Astrocyte of the hippocampus (primary cell): ENCODE data around the gene DGKQ.
"Not testable (repeated sequence)": the region's sequence is repeated elsewhere in the genome, so short reads cannot be mapped to it uniquely, and the experiment has no call there.

ENCODE experiments used
- DNase-seq: peaks from one replicate; pipeline ENCODE4 v3.0.0; 2011; ENCODE audit warnings: low read depth, low spot score

Gene DGKQ

DNA sequence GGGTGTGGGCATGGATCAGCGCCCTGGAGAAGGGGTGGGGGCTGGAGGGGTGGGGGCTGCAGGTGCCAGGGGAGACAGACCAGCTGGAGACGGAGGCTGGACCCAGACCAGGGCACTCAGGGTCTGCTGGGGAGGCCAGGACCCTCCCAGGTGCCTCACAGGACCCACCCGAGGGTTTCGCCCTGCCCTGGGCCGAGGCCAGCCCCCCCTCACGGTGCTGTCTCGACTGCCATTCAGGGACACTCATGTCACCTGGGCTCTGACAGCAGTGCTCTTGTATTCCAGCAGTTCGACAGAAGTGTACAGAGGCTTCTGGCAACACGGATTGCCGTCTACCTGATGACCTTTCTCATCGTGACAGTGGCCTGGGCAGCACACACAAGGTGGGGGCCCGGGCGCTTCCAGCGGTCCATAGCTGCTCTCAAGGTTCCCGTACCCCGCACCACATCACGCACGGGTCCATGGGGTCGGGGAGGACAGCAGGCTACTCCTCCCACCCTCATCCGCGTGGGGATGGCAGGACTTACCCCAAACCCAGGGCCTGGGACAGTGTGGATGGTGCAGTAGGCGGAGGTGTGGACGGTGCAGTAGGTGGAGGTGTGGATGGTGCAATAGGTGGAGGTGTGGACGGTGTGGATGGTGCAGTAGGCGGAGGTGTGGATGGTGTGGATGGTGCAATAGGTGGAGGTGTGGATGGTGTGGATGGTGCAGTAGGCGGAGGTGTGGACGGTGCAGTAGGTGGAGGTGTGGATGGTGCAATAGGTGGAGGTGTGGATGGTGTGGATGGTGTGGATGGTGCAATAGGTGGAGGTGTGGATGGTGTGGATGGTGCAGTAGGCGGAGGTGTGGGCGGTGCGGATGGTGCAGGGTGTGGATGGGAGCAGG lies 23.0 kb downstream of the DGKQ start:
- no peak for DNase-seq

GRCh38 chr4:949656-950055 lies 23.7 kb downstream of the DGKQ start:
- DNase-seq = no peak

DNA sequence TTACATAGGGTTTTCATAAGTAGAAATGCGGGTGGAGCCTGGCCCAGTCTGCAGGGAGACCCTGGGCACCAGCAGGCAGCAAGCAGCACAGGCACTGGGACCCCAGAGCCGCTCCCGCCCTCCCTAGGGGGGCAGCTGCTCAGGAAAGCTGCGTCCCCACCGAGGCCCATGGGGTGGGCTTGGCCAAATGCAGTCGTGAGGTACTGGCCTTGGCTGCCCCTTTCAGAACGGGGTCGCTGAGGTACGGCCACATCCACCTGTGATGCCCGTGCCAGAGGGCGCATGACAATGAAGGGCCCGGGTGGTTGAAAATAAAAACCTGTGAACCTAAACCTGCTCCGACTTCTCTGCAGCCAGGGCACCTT lies 24.5 kb downstream of the DGKQ start:
- DNase-seq = no peak

DNA sequence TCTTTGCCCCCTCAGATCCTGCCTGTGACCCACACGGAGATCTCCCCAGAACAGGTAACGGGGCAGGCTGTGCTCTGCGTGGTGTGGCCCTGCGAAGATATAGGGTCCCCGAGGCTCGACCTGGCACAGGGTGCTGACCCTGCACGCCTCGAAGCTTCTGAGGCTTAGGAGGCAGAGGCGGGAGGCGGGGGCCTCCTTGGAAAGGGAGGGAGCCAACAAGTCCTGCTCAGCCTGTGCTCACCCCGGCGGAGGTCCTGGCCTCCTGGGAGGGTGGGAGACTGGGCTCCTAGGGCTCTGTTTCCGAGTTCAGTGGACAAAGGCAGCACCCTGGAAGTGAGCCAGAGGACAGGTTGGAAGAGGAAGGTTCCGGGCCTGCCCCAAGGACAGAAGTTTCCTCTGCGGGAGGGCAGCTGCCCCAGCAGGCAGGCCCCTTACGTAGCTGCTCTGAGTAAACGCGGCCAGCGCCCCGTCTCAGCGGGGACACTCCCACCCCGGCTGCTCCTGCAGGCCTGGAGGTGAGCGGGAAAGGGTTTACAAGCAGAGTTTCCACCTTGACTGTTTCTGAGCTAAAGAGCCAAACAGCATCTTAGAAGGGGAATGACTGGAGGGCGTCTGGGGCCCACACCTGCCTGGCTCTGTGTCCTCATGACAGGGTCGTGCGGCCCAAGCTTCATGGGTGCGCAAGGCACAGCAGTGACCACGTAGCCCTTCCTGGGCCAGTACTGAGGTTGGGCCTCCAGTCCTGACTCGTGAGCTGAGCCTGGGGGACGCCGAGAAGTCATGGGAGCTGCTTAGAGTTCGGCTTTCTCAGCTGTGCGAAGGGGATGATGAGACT lies 25.1 kb downstream of the DGKQ start:
- no peak for DNase-seq

DNA sequence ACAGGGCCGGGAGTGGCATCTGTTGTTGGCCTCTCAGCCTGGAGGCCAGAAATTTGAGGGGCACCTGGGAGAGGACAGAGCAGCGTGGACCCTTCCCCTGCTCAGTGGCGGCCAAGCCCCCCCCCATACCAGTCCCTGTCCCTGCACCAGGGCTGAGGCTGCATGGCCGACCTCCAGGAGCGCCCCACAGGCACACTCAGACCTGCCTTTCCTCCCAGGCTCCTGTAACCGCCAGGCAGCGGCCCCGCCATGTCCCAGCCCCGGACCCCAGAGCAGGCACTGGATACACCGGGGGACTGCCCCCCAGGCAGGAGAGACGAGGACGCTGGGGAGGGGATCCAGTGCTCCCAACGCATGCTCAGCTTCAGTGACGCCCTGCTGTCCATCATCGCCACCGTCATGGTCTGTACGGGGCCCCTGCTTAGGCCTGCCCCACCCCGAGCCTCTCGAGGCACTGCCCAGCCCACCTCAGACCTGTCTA lies 25.8 kb downstream of the DGKQ start:
- DNase-seq = no peak

DNA sequence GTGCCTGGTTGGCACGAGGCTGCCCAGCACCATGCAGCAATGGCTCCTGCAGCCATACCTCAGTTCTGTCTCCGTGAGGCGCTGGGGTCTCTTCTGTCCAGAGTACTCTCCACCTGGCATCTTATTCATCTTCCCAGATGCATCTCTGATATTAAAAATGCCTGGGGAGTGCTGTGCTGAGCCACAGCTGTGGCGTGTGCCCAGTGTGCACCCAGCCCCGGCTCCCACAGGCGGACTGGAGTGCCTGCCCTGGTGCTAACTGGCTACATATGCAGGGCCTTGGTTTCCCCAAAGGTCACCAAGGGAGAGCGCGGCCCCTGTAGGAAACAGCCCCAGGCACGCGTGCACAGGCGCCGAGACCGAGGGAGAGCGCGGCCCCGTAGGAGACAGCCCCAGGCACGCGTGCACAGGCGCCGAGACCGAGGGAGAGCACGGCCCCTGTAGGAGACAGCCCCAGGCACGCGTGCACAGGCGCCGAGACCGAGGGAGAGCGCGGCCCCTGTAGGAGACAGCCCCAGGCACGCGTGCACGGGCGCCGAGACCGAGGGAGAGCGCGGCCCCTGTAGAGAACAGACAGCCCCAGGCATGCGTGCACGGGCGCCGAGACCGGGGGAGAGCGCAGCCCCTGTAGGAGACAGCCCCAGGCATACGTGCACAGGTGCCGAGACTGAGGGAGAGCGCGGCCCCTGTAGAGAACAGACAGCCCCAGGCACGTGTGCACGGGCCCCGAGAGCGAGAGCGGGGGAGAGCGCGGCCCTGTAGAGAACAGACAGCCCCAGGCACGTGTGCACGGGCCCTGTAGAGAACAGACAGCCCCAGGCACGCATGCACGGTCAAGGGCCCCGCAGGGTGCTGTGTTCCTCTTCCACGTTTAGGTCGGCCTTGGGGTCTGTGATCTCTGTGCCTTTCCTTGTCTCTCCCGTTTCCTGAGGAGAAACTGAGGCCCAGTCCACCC lies 26.6 kb downstream of the DGKQ start:
- DNase-seq = no peak

DNA sequence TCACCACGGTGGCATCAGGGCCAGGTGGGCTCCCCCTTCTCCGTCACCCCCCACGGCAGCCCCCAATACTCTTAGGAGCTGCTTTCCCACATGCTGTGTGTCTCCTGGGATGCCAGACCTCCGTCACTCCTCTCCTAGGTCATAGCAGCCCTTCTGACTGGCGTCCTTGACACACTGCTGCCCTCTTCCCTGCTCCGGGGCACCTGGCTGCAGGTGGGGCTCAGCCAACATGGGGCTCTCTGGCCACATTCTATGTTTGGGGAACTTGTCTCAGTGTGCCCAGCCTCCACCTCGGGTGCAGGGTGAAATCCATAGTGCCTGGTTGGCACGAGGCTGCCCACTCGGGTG lies 27.3 kb downstream of the DGKQ start:
- no peak for DNase-seq

DNA sequence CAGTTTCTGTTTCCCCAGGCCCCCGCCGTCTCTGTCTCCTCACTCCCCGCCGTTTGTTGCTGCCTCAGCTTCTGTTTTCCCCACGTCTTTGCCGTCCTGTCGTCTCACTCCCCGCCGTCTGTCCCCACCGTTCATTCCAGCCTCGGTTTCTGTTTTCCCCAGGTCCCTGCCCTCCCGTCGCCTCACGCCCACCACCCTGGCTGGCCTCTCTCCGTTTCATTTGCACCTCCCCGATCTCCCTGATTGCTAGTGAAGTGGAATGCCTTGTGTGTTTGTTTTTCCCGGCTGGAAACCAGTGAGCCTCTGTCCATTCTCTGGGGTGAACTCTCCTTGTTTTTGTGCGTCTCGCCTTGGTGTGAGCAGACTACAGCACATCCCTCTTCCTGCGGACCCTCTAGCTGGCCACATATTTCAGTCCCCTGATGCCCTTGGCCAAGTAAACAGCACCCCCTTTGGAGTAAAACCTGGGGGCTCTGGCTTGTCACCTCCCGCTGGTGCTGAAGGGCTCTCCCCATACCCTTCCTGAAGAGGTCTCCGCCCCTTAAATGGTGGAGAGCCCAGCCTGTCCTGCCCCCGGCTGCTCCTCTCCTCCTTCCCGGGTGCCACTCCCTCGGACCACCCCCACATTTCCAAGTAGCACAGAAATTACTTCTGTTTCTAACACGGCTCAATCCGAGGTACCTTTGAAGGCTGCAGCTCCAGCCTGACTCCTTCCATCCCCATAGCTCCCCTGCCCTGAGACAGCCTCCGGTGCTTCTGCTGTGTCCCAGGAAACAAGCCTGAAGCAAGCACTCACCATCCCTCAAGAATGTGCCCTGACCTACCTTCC lies 27.9 kb downstream of the DGKQ start:
- peak; percentile 46 for DNase-seq

DNA sequence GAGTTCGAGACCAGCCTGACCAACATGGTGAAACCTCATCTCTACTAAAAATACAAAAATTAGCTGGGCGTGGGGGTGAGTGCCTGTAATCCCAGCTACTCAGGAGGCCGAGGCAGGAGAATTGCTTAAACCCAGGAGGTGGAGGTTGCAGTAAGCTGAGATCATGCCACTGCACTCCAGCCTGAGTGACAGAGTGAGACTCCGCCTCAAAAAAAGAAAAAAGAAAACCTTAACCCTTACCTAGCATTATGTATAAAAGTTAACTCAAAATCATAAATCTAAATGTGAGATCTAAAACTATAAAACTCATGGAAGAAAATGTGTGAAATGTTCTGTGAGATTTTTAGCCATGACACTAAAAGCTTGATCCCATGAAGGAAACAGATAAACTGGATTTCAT lies 33.9 kb downstream of the DGKQ start:
- DNase-seq = not testable (repeated sequence)

DNA sequence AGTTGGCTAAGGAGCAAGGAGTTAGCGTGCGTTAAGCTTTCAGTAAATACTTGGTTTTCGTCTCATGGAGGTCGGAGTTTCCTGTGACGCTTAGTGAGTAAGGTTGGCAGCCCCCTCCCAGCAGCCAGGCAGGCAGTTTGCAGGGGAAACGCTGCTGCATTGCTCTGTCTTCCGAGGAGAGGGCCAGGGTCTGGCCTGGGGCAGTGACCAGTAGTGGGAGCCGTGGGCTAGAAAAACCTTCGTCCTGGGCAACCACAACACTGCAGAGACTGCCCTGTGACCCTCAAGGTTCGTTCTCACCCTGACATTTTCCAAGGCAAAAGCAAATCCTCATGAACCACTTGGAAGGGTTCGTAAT lies 40.7 kb downstream of the DGKQ start:
- DNase-seq = no peak

DNA sequence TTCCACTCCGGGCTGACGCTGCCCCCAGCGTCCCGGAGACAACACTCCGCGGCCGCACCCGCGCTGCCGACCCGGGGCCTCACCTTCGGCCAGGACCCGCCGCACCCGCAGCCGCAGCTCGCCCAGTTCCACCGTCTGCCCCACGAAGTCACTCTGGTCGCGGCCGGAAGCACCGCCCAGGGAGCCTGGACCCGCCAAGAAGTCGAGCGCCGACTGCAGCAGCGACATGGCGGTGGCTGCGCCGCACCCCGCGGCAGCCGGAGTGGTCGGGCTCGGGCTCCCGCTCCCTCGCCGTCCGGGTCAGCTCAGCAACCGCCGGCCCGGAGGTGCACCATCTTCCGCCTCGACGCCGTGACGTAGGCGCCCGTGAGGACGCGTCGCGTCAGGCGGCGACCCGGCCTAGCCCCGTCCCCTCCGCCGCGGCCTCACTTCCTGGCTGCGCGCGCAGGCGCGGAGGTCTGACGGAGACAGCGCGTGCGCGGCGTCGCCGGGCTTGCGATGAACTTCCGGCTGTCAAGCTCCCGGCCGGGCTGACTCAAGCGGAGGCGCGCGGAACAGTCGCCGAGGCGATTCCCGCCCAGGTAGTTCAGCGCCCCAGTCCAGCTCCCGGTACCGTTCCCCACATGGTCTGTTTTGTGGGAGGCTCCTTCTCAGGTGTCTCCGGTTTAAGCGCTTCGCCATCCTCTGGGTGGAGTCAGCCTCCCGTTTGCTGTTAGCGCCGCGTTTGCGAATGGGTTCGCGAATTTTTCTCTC lies 41.2 kb downstream of the DGKQ start, which contains the start of the genes GAK and TMEM175:
Gene GAK (minus strand): TSS at position 357 of the 753 bp plus-strand sequence. CDS start 129 bp downstream, at position 228.
Gene TMEM175 (plus strand): TSS at position 501 of the 753 bp plus-strand sequence. CDS start 15,280 bp downstream, outside the sequence.
- peak; percentile 99 for DNase-seq

GRCh38 chr4:931194-931959 lies 42.0 kb downstream of the DGKQ start:
- DNase-seq = no peak

GRCh38 chr4:930827-931193 lies 42.6 kb downstream of the DGKQ start:
- no peak for DNase-seq

- DNase-seq = no peak
Observed at GRCh38 chr4:930028-930551, 43.3 kb downstream of the DGKQ start.

DNA sequence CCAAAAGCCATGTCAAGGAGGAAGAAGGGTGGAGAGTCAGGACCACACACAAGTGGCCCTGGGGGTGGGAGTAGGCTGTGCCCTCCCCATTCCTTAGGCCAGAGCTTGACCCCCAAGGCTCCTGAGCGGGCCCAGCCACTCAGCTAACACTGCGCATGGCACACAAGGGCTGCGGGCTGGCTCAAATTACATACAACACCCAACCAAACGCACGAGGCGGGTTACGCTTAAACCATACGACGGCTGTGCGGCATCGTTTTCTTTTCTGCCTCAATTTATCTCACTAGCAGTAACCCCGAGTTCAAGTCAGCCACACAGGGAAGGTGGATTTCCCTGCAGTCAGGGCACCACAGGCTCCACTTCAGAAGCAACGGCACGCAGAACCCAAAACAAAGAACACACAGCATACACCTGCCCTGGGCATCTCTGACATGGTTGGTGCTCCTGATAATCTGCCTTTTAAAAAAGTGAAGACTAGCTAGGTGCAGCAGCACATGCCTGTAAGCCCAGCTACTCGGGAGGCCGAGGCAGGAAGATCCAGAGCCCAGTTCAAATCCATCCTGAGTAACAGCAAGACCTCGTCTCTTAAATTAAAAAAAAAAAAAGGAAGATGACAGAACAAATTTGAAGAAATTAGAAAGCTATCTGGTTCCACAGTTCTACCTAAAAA lies 44.1 kb downstream of the DGKQ start:
- DNase-seq = no peak

GRCh38 chr4:927566-927965 lies 45.8 kb downstream of the DGKQ start:
- DNase-seq = not testable (repeated sequence)

GRCh38 chr4:926538-926937 lies 46.8 kb downstream of the DGKQ start:
- DNase-seq = no peak

DNA sequence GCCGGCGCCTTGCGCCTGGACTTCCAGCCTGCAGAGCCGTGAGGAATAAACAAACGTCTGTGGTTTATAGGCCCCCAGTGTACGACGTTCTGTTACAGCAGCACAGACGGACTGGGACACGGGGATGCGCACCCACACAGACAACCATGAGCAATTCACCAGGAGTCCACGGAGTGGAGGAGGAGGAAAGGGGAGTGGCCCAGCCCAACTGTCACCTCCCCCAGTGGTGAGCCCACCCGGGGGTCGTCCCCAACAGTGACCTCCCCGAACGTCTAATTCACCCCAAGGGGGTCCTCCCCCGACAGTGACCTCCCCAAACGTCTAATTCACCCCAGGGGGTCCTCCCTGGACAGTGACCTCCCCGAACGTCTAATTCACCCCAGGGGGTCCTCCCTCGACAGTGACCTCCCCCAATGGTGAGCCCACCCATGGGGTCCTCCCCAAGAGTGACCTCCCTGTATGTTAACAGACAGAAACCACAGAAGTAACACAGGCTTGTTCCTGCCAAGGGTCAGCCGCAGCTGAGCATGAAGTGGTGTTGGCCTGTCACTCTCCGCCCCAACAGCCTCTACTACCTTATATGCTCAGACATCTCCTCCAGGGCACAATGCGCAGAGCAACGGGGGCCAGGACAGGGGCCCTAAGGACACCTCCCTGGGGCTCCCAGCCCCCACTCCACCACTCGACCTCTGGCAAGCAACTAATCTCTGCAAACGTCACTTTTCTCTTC lies 47.4 kb downstream of the DGKQ start:
- DNase-seq = no peak
